OCI-LY7 (cell line): Measurements from ENCODE around the gene C16orf86. TPM values are rescaled to one million over a fixed set of nuclear protein-coding genes. Genes with fewer than 3 reads are reported as not detected.

Experiments used
- BruUV-seq: library from RNA; stranded (reverse); fragments of 400-500 nt; replicated peaks from 2 replicates; lab custom pipeline; 2021; lab: Mats Ljungman, UMichigan
- CTCF ChIA-PET: fragments of 300-600 bp; sonication (Branson Sonifier 250); formaldehyde crosslinking; loops from one replicate; lab custom pipeline; 2022; ENCODE audit warnings: antibody characterized with exemption; ENCODE audit not compliant: unreplicated experiment; lab: Charles Lee
- POLR2A ChIA-PET: fragments of 300-600 bp; sonication (Branson Sonifier 250); formaldehyde crosslinking; loops from one replicate; lab custom pipeline; 2022; ENCODE audit warnings: antibody characterized with exemption; lab: Charles Lee
- DNase-seq: peaks from one replicate; pipeline ENCODE4 v3.0.0-alpha.2; 2015; ENCODE audit warnings: low spot score
- H2AFZ ChIP-seq: fragments of 200-600 bp; sonication (generic), shearing (Covaris generic); 2 replicates; pipeline ENCODE4 v1.6.1; 2014; ENCODE audit warnings: mild to moderate bottlenecking, antibody characterized with exemption, low read length, moderate library complexity
- H3K27ac ChIP-seq: fragments of 200-600 bp; sonication (generic); 2 replicates; pipeline ENCODE4 v1.5.1; 2014; ENCODE audit warnings: mixed run types, low read depth, mild to moderate bottlenecking, moderate library complexity, low read length, inconsistent platforms; ENCODE audit not compliant: poor library complexity, severe bottlenecking
- H3K36me3 ChIP-seq: fragments of 200-600 bp; sonication (generic); 2 replicates; pipeline ENCODE4 v1.6.1; 2014; ENCODE audit warnings: mild to moderate bottlenecking, antibody characterized with exemption, low read length, moderate library complexity, mixed read lengths; ENCODE audit not compliant: insufficient read depth
- H3K4me1 ChIP-seq: fragments of 200-600 bp; sonication (generic); 2 replicates; pipeline ENCODE4 v1.5.1; 2014; ENCODE audit warnings: mild to moderate bottlenecking, low read length; ENCODE audit not compliant: insufficient read depth, poor library complexity, severe bottlenecking
- H3K4me2 ChIP-seq: fragments of 200-600 bp; sonication (generic); 2 replicates; pipeline ENCODE4 v1.6.1; 2014; ENCODE audit warnings: mild to moderate bottlenecking, low read length
- H3K4me3 ChIP-seq: fragments of 200-600 bp; sonication (generic); 2 replicates; pipeline ENCODE4 v1.5.1; 2014; ENCODE audit warnings: mild to moderate bottlenecking, low read depth, low read length; ENCODE audit not compliant: poor library complexity, severe bottlenecking
- H3K79me2 ChIP-seq: fragments of 200-600 bp; sonication (generic); 2 replicates; pipeline ENCODE4 v1.6.1; 2016; ENCODE audit warnings: low read depth, mild to moderate bottlenecking, low read length, moderate library complexity, mixed read lengths; ENCODE audit not compliant: insufficient read depth
- H3K9me2 ChIP-seq: fragments of 200-600 bp; sonication (generic); 2 replicates; pipeline ENCODE4 v1.6.1; 2016; ENCODE audit warnings: mild to moderate bottlenecking, low read length, mixed read lengths; ENCODE audit not compliant: insufficient read depth
- H3K9me3 ChIP-seq: fragments of 200-600 bp; sonication (generic); 2 replicates; pipeline ENCODE4 v1.6.1; 2014; ENCODE audit warnings: mild to moderate bottlenecking, mixed run types, low read length, mixed read lengths
- H4K20me1 ChIP-seq: fragments of 200-600 bp; sonication (generic); 2 replicates; pipeline ENCODE4 v1.6.1; 2014; ENCODE audit warnings: mild to moderate bottlenecking, antibody characterized with exemption, low read length, moderate library complexity, mixed read lengths; ENCODE audit not compliant: insufficient read depth
- CTCF ChIP-seq: fragments of 200-600 bp; sonication (generic); conservative IDR thresholded peaks from 2 replicates; pipeline ENCODE4 v1.5.1; 2014; ENCODE audit warnings: mild to moderate bottlenecking, antibody characterized with exemption, low read length, moderate library complexity, mixed read lengths
- EZH2phosphoT487 ChIP-seq: fragments of 200-600 bp; sonication (generic); IDR thresholded peaks from 2 replicates; pipeline ENCODE4 v1.6.1; 2018; ENCODE audit warnings: low read depth, borderline replicate concordance, mild to moderate bottlenecking, mixed run types, antibody characterized with exemption, low read length, moderate library complexity, mixed read lengths
- intact Hi-C: fragments of 100-400 bp; cut with micrococcal nuclease; formaldehyde crosslinking; loops from one replicate; pipeline ENCODE4 v1.10.0; 2022; ENCODE audit not compliant: unreplicated experiment
- total RNA-seq, 2 experiments: library from RNA; depleted of rRNA in 1 of 2; stranded (reverse); fragments of >200 nt in 1 of 2; shearing (Covaris generic) in 1 of 2; gene quantifications; 2 replicates each; pipeline ENCODE4 v1.2.3, GENCODE V29; 2014 to 2022

C16orf86 gene
- total RNA-seq, 2 experiments from 2014 or later, result 4.7 to 7.8 TPM

GRCh38 chr16:67672306-67672705, 5.7 kb downstream of the C16orf86 start:
- Histone ChIP-seq H3K79me2 (no peaks in the 10 kb centered on the region), H3K4me1 (peaks cover 23% of the 10 kb centered on the region), H3K4me3 (no peak overlapping the region), H3K9me3 (no peaks in the 10 kb centered on the region), H4K20me1 (no peaks in the 10 kb centered on the region), H3K9me2 (no peaks in the 10 kb centered on the region), H3K4me2 (no peak overlapping the region), H2AFZ (no peak overlapping the region), H3K27ac (no peak overlapping the region), H3K36me3 (no peaks in the 10 kb centered on the region)
- TF ChIP-seq EZH2phosphoT487 (no peak), CTCF (no peak)
- CTCF ChIA-PET, result interaction anchor here (0.7 to 1.0 kb wide), 2 partner anchors 152 to 446 kb away, joined by 3 read pairs; no protein-coding TSS in a partner anchor
- POLR2A ChIA-PET, result interaction anchor here (0.5 kb wide), 1 partner anchor 34 kb away, joined by 4 read pairs; no protein-coding TSS in a partner anchor
- intact Hi-C loops, result loop anchor here (1.0 to 10.0 kb wide), 3 partner anchors 144 to 372 kb away; no protein-coding TSS in a partner anchor
- no TSS peak for BruUV-seq
- DNase-seq, result no peak

GRCh38 chr16:67672739-67673662, 6.4 kb downstream of the C16orf86 start:
- ChIA-PET CTCF (interaction anchor here (0.6 kb wide), 1 partner anchor 209 kb away, joined by 4 read pairs; no protein-coding TSS in a partner anchor), POLR2A (interaction anchor here (0.5 kb wide), 1 partner anchor 34 kb away, joined by 4 read pairs; no protein-coding TSS in a partner anchor)
- peak; percentile 80 for DNase-seq
- H3K4me1 ChIP-seq, result peaks cover 16% of the 10 kb centered on the region
- intact Hi-C loops, result loop anchor here (1.0 to 10.0 kb wide), 3 partner anchors 143 to 372 kb away; no protein-coding TSS in a partner anchor
- H3K9me3 ChIP-seq, result no peaks in the 10 kb centered on the region
- H3K9me2 ChIP-seq, result no peaks in the 10 kb centered on the region
- no peak overlapping the region for H3K4me2 ChIP-seq
- TF ChIP-seq CTCF (peak; percentile 94), EZH2phosphoT487 (no peak)
- no peaks in the 10 kb centered on the region for H3K79me2 ChIP-seq
- no peaks in the 10 kb centered on the region for H3K36me3 ChIP-seq
- no peaks in the 10 kb centered on the region for H4K20me1 ChIP-seq
- H3K27ac ChIP-seq, result no peak overlapping the region
- no peak overlapping the region for H2AFZ ChIP-seq
- no TSS peak for BruUV-seq
- no peak overlapping the region for H3K4me3 ChIP-seq
